Tibial nerve (tissue), 4 donors: ENCODE results near the gene NUTF2.
A peak's percentile ranks its signal among the peaks of the same experiment; 100 is the strongest.

ENCODE experiments used
- CTCF ChIP-seq, 5 experiments: fragments of 200-600 bp in 3 of 5; fragments of 450-650 bp in 2 of 5; sonication (generic) in 3 of 5; IDR thresholded peaks; one replicate each; pipeline ENCODE4 v1.5.1; 2016 to 2019; ENCODE audit warnings: antibody characterized with exemption in 5 of 5, mild to moderate bottlenecking in 3 of 5, moderate library complexity in 2 of 5
- EP300 ChIP-seq, 2 donors: sonication (generic); formaldehyde crosslinking; IDR thresholded peaks; one replicate each; pipeline ENCODE4 v1.6.1; 2017; ENCODE audit warnings: antibody characterized with exemption in 2 of 2, mild to moderate bottlenecking in 1 of 2
- POLR2A ChIP-seq, 2 donors: fragments of 450-650 bp; IDR thresholded peaks; one replicate each; pipeline ENCODE4 v1.6.1; 2017; ENCODE audit warnings: antibody characterized with exemption in 2 of 2, mild to moderate bottlenecking in 2 of 2, moderate library complexity in 2 of 2

- peak in 1 of 2 donors; percentile 53 for TF ChIP-seq POLR2A (IDR thresholded peaks at IDR 0.05)
- peak; percentile 46 to 49 for TF ChIP-seq EP300 (IDR thresholded peaks at IDR 0.05)
- no peak for TF ChIP-seq CTCF (IDR thresholded peaks at IDR 0.05)
These were observed 38.0 kb downstream of the NUTF2 start, which contains the start of gene NRN1L for GRCh38 chr16:67884684-67885083.
